Measurements from ENCODE around the gene CAST.
A peak's percentile ranks its signal among the peaks of the same experiment; 100 is the strongest.

Gene CAST

DNA sequence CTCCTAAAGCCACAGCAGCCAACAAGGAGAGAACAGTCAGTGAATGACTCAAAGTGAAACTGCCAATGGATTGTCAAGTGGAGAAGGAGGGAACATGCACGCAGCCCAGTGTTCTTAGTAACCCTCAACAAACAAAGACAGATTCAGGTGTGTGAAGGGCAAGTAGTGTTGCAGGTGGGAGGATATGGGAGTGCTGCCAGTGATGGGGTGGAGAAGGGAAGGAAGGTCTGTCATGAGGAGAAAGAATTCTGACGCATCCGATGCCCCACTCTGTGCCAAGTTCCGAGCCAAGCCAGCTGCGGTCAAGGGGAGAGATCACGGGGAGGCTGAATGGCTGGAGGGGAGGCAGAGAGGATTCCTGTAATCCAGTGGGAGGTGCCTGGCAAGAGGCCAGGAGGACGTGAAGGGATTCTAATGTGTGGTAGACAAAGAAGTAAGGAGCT lies 56.5 kb downstream of the CAST start:
- in situ Hi-C loops (cut with HindIII; ENCODE audit: low sequenced_read_pairs): no loop called here
- no peak for DNase-seq (ENCODE audit: low read depth)
- no peak overlapping the region for H3K4me3 ChIP-seq (ENCODE audit: low read depth, low read length)
- TF ChIP-seq, protein P1, sequence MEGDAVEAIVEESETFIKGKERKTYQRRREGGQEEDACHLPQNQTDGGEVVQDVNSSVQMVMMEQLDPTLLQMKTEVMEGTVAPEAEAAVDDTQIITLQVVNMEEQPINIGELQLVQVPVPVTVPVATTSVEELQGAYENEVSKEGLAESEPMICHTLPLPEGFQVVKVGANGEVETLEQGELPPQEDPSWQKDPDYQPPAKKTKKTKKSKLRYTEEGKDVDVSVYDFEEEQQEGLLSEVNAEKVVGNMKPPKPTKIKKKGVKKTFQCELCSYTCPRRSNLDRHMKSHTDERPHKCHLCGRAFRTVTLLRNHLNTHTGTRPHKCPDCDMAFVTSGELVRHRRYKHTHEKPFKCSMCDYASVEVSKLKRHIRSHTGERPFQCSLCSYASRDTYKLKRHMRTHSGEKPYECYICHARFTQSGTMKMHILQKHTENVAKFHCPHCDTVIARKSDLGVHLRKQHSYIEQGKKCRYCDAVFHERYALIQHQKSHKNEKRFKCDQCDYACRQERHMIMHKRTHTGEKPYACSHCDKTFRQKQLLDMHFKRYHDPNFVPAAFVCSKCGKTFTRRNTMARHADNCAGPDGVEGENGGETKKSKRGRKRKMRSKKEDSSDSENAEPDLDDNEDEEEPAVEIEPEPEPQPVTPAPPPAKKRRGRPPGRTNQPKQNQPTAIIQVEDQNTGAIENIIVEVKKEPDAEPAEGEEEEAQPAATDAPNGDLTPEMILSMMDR (IDR thresholded peaks at IDR 0.05; ENCODE audit: low read depth, low read length, missing control alignments): no peak

DNA sequence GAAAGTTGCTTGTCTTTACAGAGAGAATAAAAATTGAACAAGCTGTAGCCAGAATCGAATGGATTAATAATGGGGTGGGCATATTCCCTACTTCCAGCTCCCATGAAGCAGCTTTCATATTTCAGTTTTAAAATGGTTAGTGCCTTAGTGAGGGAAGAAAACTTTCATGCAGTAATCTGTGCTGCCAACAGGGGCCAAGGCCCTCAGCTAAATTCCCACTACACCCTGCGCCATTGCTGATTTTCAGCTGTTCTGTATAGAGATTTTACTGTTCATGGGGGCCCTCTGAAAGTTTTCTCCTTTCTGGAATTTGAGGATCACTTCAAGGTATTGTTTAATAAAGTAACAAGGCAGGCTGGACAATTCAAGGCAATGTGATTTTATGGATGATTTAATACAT lies 58.2 kb downstream of the CAST start:
- DNase-seq (ENCODE audit: low read depth): no peak
- TF ChIP-seq, protein P1 (IDR thresholded peaks at IDR 0.05; ENCODE audit: low read depth, low read length, missing control alignments): peak; percentile 33
- H3K4me3 ChIP-seq (ENCODE audit: low read depth, low read length): no peak overlapping the region
- in situ Hi-C loops (cut with HindIII; ENCODE audit: low sequenced_read_pairs): no loop called here

DNA sequence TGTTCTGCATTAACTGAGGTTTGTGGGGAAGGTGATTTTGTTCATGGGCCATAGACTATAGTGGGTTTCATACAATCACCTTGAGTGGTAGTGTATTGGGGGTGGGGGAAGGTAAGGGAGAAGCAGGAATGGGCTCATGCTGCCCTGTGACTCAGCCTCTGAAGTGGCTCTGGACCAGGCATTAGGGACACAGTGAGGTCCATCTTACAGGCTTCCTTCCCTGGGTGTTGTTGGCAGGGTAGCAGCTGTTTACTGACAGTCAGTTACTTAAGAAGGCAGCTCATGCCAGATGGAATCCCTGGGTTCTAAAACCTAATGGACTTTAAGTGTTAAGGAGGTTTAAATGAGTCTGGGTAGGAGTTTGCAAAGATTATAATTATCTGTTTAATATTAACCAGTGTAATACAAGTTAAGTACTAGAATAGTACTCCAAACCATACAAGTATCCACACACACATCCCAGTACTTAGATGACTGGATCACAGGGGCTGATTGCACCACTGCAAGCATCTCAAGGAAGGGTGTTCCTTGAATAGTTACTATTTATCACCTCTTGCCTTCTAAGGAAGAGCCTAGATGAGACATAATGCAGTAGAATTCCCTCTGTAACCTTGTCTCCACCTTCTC lies 59.3 kb downstream of the CAST start:
- in situ Hi-C loops (cut with HindIII; ENCODE audit: low sequenced_read_pairs): no loop called here
- TF ChIP-seq, protein P1 (IDR thresholded peaks at IDR 0.05; ENCODE audit: low read depth, low read length, missing control alignments): no peak
- H3K4me3 ChIP-seq (ENCODE audit: low read depth, low read length): no peak overlapping the region
- no peak for DNase-seq (ENCODE audit: low read depth)

DNA sequence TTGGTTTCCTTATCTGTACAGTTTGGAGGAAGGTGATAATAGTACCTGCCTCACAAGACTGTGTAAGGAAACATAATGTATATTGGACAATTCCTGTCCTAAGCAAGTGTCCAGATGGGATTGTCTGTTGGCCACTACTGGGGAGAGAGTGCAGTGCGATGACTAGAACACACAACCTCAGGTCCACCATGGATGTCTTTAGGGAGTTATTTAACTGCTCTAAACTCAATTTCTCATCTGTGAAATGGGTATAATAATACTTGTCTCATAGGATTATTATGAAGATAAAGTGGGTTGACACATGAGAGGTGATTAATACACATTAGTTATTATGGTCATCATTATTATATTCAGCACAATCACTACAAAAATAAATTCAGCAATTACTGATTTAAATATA lies 63.1 kb downstream of the CAST start:
- no peak for DNase-seq (ENCODE audit: low read depth)
- in situ Hi-C loops (cut with HindIII; ENCODE audit: low sequenced_read_pairs): no loop called here
- H3K4me3 ChIP-seq (ENCODE audit: low read depth, low read length): no peak overlapping the region
- TF ChIP-seq, protein P1 (IDR thresholded peaks at IDR 0.05; ENCODE audit: low read depth, low read length, missing control alignments): no peak

DNA sequence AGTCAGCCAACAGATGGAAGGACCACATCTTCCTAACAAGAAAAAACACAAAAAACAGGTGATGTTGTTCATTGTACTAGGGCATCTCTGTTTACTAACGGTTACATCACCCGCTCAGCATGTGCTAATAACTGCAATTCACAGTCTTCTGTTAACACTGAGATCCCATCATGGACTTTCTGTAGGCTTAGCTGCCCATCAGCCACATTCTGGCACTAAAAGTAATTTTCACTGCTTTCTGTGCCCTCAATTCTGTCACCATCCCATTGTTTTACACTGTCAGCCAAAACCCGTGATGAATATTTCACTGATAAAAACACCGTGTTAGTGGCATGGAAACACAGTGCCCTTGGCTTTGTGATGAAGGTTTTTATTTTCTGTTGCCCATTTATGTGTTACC lies 64.6 kb downstream of the CAST start:
- in situ Hi-C loops (cut with HindIII; ENCODE audit: low sequenced_read_pairs): no loop called here
- TF ChIP-seq, protein P1 (IDR thresholded peaks at IDR 0.05; ENCODE audit: low read depth, low read length, missing control alignments): no peak
- H3K4me3 ChIP-seq (ENCODE audit: low read depth, low read length): no peak overlapping the region
- DNase-seq (ENCODE audit: low read depth): no peak

DNA sequence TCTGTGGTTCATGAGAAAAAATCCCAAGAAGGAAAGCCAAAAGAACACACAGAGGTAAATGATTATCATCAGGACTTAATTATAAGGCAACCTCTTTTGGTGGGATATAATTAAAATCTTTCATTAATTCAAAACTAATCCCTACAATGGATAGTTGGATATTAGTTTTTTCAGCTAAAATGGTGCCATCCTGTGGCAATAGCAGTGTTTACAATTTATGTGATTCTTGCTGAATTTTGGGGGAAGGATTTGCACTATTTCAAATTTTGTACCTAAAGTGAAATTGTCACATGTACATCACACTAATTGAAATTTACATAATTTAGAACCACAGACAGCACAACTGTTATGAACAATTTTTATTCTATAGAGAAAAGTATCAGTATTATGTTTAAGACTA lies 67.0 kb downstream of the CAST start:
- H3K4me3 ChIP-seq (ENCODE audit: low read depth, low read length): no peak overlapping the region
- in situ Hi-C loops (cut with HindIII; ENCODE audit: low sequenced_read_pairs): no loop called here
- no peak for DNase-seq (ENCODE audit: low read depth)
- TF ChIP-seq, protein P1 (IDR thresholded peaks at IDR 0.05; ENCODE audit: low read depth, low read length, missing control alignments): peak; percentile 21
